Neural progenitor cell (in vitro differentiated cells): ENCODE measurements around the gene LRP1. TPM values are rescaled to one million over a fixed set of nuclear protein-coding genes. Genes with fewer than 3 reads are reported as not detected.

ENCODE experiments used
- DNase-seq: peaks from one replicate; pipeline ENCODE4 v3.0.0-alpha.2; 2016; ENCODE audit warnings: low spot score
- H2AFZ ChIP-seq: fragments of 200-600 bp; sonication (generic); replicated peaks from 2 replicates; pipeline ENCODE4 v1.6.1; 2016; ENCODE audit warnings: antibody characterized with exemption
- H3F3A ChIP-seq: fragments of 200-600 bp; sonication (generic); 2 replicates; pipeline ENCODE4 v1.6.1; 2016; ENCODE audit warnings: antibody characterized with exemption, low read depth
- H3K27ac ChIP-seq: fragments of 200-600 bp; sonication (generic); 2 replicates; pipeline ENCODE4 v1.5.1; 2016; ENCODE audit warnings: mild to moderate bottlenecking
- H3K27me3 ChIP-seq: fragments of 200-600 bp; sonication (generic); 2 replicates; pipeline ENCODE4 v1.6.1; 2016; ENCODE audit warnings: mild to moderate bottlenecking, moderate library complexity
- H3K36me3 ChIP-seq: fragments of 200-600 bp; sonication (generic); 2 replicates; pipeline ENCODE4 v1.5.1; 2016
- H3K4me1 ChIP-seq: fragments of 200-600 bp; sonication (generic); 2 replicates; pipeline ENCODE4 v1.6.1; 2016; ENCODE audit warnings: mixed run types
- H3K4me2 ChIP-seq: fragments of 200-600 bp; sonication (generic); 2 replicates; pipeline ENCODE4 v1.6.1; 2016
- H3K4me3 ChIP-seq: fragments of 200-600 bp; sonication (generic); 2 replicates; pipeline ENCODE4 v1.5.1; 2016
- H3K79me2 ChIP-seq: fragments of 200-600 bp; sonication (generic); 2 replicates; pipeline ENCODE4 v1.6.1; 2016; ENCODE audit warnings: low read depth
- H3K9ac ChIP-seq: fragments of 200-600 bp; sonication (generic); 2 replicates; pipeline ENCODE4 v1.6.1; 2016
- H3K9me3 ChIP-seq: fragments of 200-600 bp; sonication (generic); 2 replicates; pipeline ENCODE4 v1.5.1; 2016; ENCODE audit warnings: low read depth
- H4K20me1 ChIP-seq: fragments of 200-600 bp; sonication (generic); 2 replicates; pipeline ENCODE4 v1.6.1; 2016; ENCODE audit warnings: low read depth
- H3K27ac Mint-ChIP-seq: 3 replicates; pipeline ENCODE4 v1.8.0; 2021; ENCODE audit warnings: mixed read lengths
- H3K27me3 Mint-ChIP-seq: 2 replicates; pipeline ENCODE4 v1.8.0; 2022; ENCODE audit warnings: low read depth, mild to moderate bottlenecking, inconsistent platforms, moderate library complexity, mixed read lengths; ENCODE audit not compliant: insufficient read depth
- H3K36me3 Mint-ChIP-seq: 3 replicates; pipeline ENCODE4 v1.8.0; 2021; ENCODE audit warnings: mixed read lengths
- H3K4me1 Mint-ChIP-seq: 3 replicates; pipeline ENCODE4 v1.8.0; 2021; ENCODE audit warnings: mixed read lengths
- H3K4me3 Mint-ChIP-seq: 3 replicates; pipeline ENCODE4 v1.8.0; 2021; ENCODE audit warnings: mild to moderate bottlenecking, moderate library complexity, mixed read lengths
- H3K9me3 Mint-ChIP-seq: 3 replicates; pipeline ENCODE4 v1.8.0; 2020; ENCODE audit warnings: mixed read lengths
- CTCF ChIP-seq: fragments of 200-600 bp; sonication (generic); IDR thresholded peaks from 2 replicates; pipeline ENCODE4 v1.5.1; 2017; ENCODE audit warnings: antibody characterized with exemption, mild to moderate bottlenecking
- EZH2 ChIP-seq: fragments of 200-600 bp; sonication (generic); IDR thresholded peaks from 2 replicates; pipeline ENCODE4 v1.6.1; 2017; ENCODE audit warnings: antibody characterized with exemption, mild to moderate bottlenecking, moderate library complexity
- EZH2phosphoT487 ChIP-seq: fragments of 200-600 bp; sonication (generic); IDR thresholded peaks from 2 replicates; pipeline ENCODE4 v1.6.1; 2017; ENCODE audit warnings: antibody characterized with exemption
- total RNA-seq: library from RNA; depleted of rRNA; stranded (reverse); fragments of >200 nt; gene quantifications from 2 replicates; pipeline ENCODE4 v1.2.3, GENCODE V29; 2015; ENCODE audit warnings: low replicate concordance

LRP1 gene
- total RNA-seq, 1 donor from 2014 or later = 13.9 TPM

DNA sequence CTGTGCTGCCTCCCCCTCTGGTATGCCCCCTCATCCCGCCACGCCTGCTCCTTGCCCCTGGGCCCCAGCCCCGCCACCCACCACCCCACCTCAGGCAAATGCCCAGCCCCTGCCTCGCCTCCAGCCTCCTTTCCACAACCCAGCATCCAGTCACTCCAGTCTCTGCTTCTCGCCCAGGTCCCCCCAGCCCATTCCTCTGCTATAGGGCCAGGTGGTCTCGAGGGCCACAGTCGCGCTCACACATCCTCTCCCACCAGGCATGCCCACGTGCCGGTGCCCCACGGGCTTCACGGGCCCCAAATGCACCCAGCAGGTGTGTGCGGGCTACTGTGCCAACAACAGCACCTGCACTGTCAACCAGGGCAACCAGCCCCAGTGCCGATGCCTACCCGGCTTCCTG lies 82.2 kb downstream of the LRP1 start:
- no peaks in the 10 kb centered on the region for H3K9me3 ChIP-seq
- no peak overlapping the region for H3K4me2 ChIP-seq
- DNase-seq = no peak
- H3K4me1 Mint-ChIP-seq = peaks cover 21% of the 10 kb centered on the region
- no peak overlapping the region for H3K4me3 ChIP-seq
- H3K27ac Mint-ChIP-seq = no peak overlapping the region
- H4K20me1 ChIP-seq = peaks cover 24% of the 10 kb centered on the region
- H3K79me2 ChIP-seq = no peaks in the 10 kb centered on the region
- no peak overlapping the region for H3K4me3 Mint-ChIP-seq
- peaks cover 19% of the 10 kb centered on the region for H3F3A ChIP-seq
- peaks cover 21% of the 10 kb centered on the region for H3K27me3 ChIP-seq
- H3K9ac ChIP-seq = no peak overlapping the region
- H3K36me3 Mint-ChIP-seq = peaks cover 17% of the 10 kb centered on the region
- no peak overlapping the region for H2AFZ ChIP-seq
- H3K27ac ChIP-seq = no peak overlapping the region
- no peak for TF ChIP-seq CTCF
- no peak for TF ChIP-seq EZH2phosphoT487
- no peak for TF ChIP-seq EZH2
- H3K36me3 ChIP-seq = no peaks in the 10 kb centered on the region
- H3K9me3 Mint-ChIP-seq = no peaks in the 10 kb centered on the region
- H3K4me1 ChIP-seq = peaks cover 8% of the 10 kb centered on the region
- H3K27me3 Mint-ChIP-seq = peaks cover 20% of the 10 kb centered on the region

DNA sequence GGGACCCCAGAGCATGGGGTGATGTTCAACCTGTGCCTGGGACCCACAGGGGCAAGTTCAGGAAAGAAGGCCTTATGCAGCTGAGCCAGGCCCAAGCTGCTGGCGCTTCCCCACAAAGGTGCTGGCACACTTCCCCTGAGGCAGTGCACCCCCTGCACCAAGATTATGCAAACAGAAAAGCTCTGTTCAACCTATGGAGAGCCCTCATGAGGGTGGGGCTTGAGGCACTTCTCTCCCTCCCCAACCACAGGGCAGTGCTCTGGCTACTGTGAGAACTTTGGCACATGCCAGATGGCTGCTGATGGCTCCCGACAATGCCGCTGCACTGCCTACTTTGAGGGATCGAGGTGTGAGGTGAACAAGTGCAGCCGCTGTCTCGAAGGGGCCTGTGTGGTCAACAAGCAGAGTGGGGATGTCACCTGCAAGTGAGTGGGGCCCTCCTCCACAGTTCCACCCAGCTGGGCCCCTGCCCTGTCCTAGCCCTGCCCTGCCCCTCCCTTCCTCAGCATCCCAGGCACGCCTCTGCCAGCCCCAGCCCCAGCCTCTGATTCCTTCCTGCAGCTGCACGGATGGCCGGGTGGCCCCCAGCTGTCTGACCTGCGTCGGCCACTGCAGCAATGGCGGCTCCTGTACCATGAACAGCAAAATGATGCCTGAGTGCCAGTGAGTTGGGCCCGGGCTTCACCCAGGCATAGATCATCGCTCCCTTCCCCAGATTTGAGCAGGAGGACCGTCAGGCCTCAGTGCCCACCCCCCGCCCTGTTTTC lies 82.8 kb downstream of the LRP1 start:
- Histone ChIP-seq H3K9ac (no peak overlapping the region), H3F3A (peaks cover 25% of the 10 kb centered on the region), H3K4me1 (peaks cover 14% of the 10 kb centered on the region), H3K27me3 (peaks cover 27% of the 10 kb centered on the region), H2AFZ (no peak overlapping the region), H3K4me2 (no peak overlapping the region), H3K36me3 (no peaks in the 10 kb centered on the region), H3K4me3 (no peak overlapping the region), H4K20me1 (peaks cover 30% of the 10 kb centered on the region), H3K9me3 (no peaks in the 10 kb centered on the region), H3K27ac (no peak overlapping the region), H3K79me2 (no peaks in the 10 kb centered on the region)
- peaks cover 26% of the 10 kb centered on the region for H3K27me3 Mint-ChIP-seq
- peaks cover 26% of the 10 kb centered on the region for H3K4me1 Mint-ChIP-seq
- H3K36me3 Mint-ChIP-seq = peaks cover 12% of the 10 kb centered on the region
- H3K27ac Mint-ChIP-seq = no peak overlapping the region
- no peak overlapping the region for H3K4me3 Mint-ChIP-seq
- TF ChIP-seq EZH2phosphoT487 (no peak), CTCF (no peak), EZH2 (no peak)
- no peaks in the 10 kb centered on the region for H3K9me3 Mint-ChIP-seq
- no peak for DNase-seq

GRCh38 chr12:57211791-57212700 lies 83.8 kb downstream of the LRP1 start:
- H3K79me2 ChIP-seq = no peaks in the 10 kb centered on the region
- H3K4me3 Mint-ChIP-seq = no peak overlapping the region

More at GRCh38 chr12:57211791-57212700, 83.8 kb downstream of the LRP1 start:
- no peak overlapping the region for H2AFZ ChIP-seq
- no peak for DNase-seq
- no peak overlapping the region for H3K4me2 ChIP-seq
- H3K27ac ChIP-seq = no peak overlapping the region
- H3K9ac ChIP-seq = no peak overlapping the region
- Mint-ChIP-seq H3K9me3 (no peaks in the 10 kb centered on the region), H3K27me3 (peaks cover 30% of the 10 kb centered on the region), H3K36me3 (peaks cover 12% of the 10 kb centered on the region), H3K4me1 (peaks cover 26% of the 10 kb centered on the region), H3K27ac (no peak overlapping the region)
- TF ChIP-seq EZH2phosphoT487 (no peak), CTCF (no peak), EZH2 (no peak)
- H3K36me3 ChIP-seq = no peaks in the 10 kb centered on the region
- H3K27me3 ChIP-seq = peaks cover 37% of the 10 kb centered on the region
- H3K4me1 ChIP-seq = peaks cover 20% of the 10 kb centered on the region
- H4K20me1 ChIP-seq = peaks cover 37% of the 10 kb centered on the region
- H3F3A ChIP-seq = peaks cover 29% of the 10 kb centered on the region
- H3K4me3 ChIP-seq = no peak overlapping the region
- no peaks in the 10 kb centered on the region for H3K9me3 ChIP-seq
